ENCODE measurements around the gene EFCAB12.
A peak's percentile ranks its signal among the peaks of the same experiment; 100 is the strongest.

The EFCAB12 gene

DNA sequence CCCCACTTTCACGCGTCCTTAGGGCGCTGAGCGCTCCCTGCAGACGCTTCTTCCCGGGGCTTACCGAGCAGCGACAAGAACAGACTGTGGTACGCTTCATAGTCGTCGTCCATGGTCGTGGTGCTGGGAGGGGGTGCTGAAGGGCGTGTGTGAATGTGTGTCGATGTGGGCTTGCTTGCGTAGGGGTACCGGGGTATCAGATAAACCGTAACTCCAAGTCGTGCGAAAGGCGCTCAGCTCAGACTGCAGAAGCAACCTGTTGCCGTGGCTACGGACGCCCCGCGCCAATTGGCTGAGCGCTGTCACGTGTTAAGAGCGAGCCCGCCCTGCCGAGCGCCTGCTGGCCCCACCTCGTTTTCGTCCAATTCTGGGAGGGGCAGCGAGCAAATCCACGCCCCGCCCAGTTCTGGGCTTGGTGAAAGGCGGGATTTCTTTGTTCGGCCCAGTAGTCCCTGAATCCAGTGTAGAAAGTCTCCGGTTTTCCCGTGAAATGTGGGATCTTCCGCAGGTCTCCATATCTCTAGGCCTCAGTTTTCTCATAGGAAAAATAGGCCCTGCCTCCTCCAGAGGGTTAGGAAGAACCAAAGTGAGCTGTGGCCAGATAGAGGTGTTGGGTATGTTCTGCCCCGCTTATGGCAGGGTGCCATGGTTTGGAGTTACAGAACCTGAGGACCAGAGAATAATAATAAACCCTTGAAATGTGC lies at the start of gene EFCAB12:
TSS of gene EFCAB12 (minus strand) at position 261 of the 704 bp plus-strand sequence. CDS start at position 113, 148 bp downstream.
- Mint-ChIP-seq H3K4me3 (peak within 1 kb of the TSS; percentile 64), H3K27ac (peak within 1 kb of the TSS; percentile 81), H3K27me3 (peaks cover 6% of the 10 kb centered on the region), H3K36me3 (ENCODE audit: low read depth) (peaks cover 26% of the 10 kb centered on the region), H3K9me3 (no peaks in the 10 kb centered on the region), H3K4me1 (peaks cover 48% of the 10 kb centered on the region)
- peak; percentile 90 for ATAC-seq
- peak; percentile 88 for DNase-seq

GRCh38 chr3:129476586-129476985 lies 48.1 kb upstream of the EFCAB12 start:
- peaks cover 2% of the 10 kb centered on the region for H3K36me3 Mint-ChIP-seq (ENCODE audit: low read depth)
- DNase-seq, result no peak
- H3K27me3 Mint-ChIP-seq, result no peaks in the 10 kb centered on the region
- H3K9me3 Mint-ChIP-seq, result no peaks in the 10 kb centered on the region
- ATAC-seq, result no peak
- no peak overlapping the region for H3K27ac Mint-ChIP-seq
- H3K4me3 Mint-ChIP-seq, result no peak overlapping the region
- H3K4me1 Mint-ChIP-seq, result peaks cover 2% of the 10 kb centered on the region

GRCh38 chr3:129475863-129476262 lies 47.4 kb upstream of the EFCAB12 start:
- Mint-ChIP-seq H3K4me3 (no peak overlapping the region), H3K27me3 (no peaks in the 10 kb centered on the region), H3K36me3 (ENCODE audit: low read depth) (peaks cover 2% of the 10 kb centered on the region), H3K9me3 (no peaks in the 10 kb centered on the region), H3K27ac (no peak overlapping the region), H3K4me1 (no peaks in the 10 kb centered on the region)
- ATAC-seq (no peak), DNase-seq (no peak)

- Mint-ChIP-seq H3K27ac (no peak overlapping the region), H3K4me1 (no peaks in the 10 kb centered on the region), H3K27me3 (no peaks in the 10 kb centered on the region), H3K36me3 (ENCODE audit: low read depth) (peaks cover 2% of the 10 kb centered on the region), H3K4me3 (no peak overlapping the region), H3K9me3 (no peaks in the 10 kb centered on the region)
- no peak for DNase-seq
- ATAC-seq, result no peak
Observed at GRCh38 chr3:129474984-129475804, 46.8 kb upstream of the EFCAB12 start.

- Mint-ChIP-seq H3K4me1 (no peaks in the 10 kb centered on the region), H3K9me3 (no peaks in the 10 kb centered on the region), H3K36me3 (ENCODE audit: low read depth) (peaks cover 5% of the 10 kb centered on the region), H3K27ac (no peak overlapping the region), H3K4me3 (no peak overlapping the region), H3K27me3 (no peaks in the 10 kb centered on the region)
- ATAC-seq (no peak), DNase-seq (no peak)
Observed at GRCh38 chr3:129473769-129474152, 45.3 kb upstream of the EFCAB12 start.

- H3K27me3 Mint-ChIP-seq, result no peaks in the 10 kb centered on the region
- H3K4me1 Mint-ChIP-seq, result no peaks in the 10 kb centered on the region
- H3K27ac Mint-ChIP-seq, result no peak overlapping the region
- H3K9me3 Mint-ChIP-seq, result no peaks in the 10 kb centered on the region
- H3K4me3 Mint-ChIP-seq, result no peak overlapping the region
- ATAC-seq (no peak), DNase-seq (no peak)
- H3K36me3 Mint-ChIP-seq (ENCODE audit: low read depth), result peaks cover 5% of the 10 kb centered on the region
Observed at GRCh38 chr3:129473067-129473768, 44.8 kb upstream of the EFCAB12 start.

- Mint-ChIP-seq H3K27ac (no peak overlapping the region), H3K4me1 (no peaks in the 10 kb centered on the region), H3K36me3 (ENCODE audit: low read depth) (peaks cover 5% of the 10 kb centered on the region), H3K27me3 (no peaks in the 10 kb centered on the region), H3K9me3 (no peaks in the 10 kb centered on the region), H3K4me3 (no peak overlapping the region)
- DNase-seq, result no peak
- ATAC-seq, result no peak
Observed at GRCh38 chr3:129470861-129471260, 42.4 kb upstream of the EFCAB12 start.

GRCh38 chr3:129469026-129469425 lies 40.6 kb upstream of the EFCAB12 start:
- H3K4me3 Mint-ChIP-seq, result no peak overlapping the region
- peaks cover 5% of the 10 kb centered on the region for H3K36me3 Mint-ChIP-seq (ENCODE audit: low read depth)
- ATAC-seq (no peak), DNase-seq (no peak)
- H3K27me3 Mint-ChIP-seq, result no peaks in the 10 kb centered on the region
- no peaks in the 10 kb centered on the region for H3K4me1 Mint-ChIP-seq
- no peak overlapping the region for H3K27ac Mint-ChIP-seq
- no peaks in the 10 kb centered on the region for H3K9me3 Mint-ChIP-seq

- no peak overlapping the region for H3K27ac Mint-ChIP-seq
- H3K36me3 Mint-ChIP-seq (ENCODE audit: low read depth), result peaks cover 5% of the 10 kb centered on the region
- no peaks in the 10 kb centered on the region for H3K9me3 Mint-ChIP-seq
- DNase-seq, result no peak
- H3K4me1 Mint-ChIP-seq, result no peaks in the 10 kb centered on the region
- ATAC-seq, result no peak
- no peaks in the 10 kb centered on the region for H3K27me3 Mint-ChIP-seq
- no peak overlapping the region for H3K4me3 Mint-ChIP-seq
Observed at GRCh38 chr3:129467932-129468331, 39.5 kb upstream of the EFCAB12 start.

- peaks cover 2% of the 10 kb centered on the region for H3K36me3 Mint-ChIP-seq (ENCODE audit: low read depth)
- H3K4me1 Mint-ChIP-seq, result peaks cover 2% of the 10 kb centered on the region
- DNase-seq (no peak), ATAC-seq (no peak)
- H3K9me3 Mint-ChIP-seq, result no peaks in the 10 kb centered on the region
- no peaks in the 10 kb centered on the region for H3K27me3 Mint-ChIP-seq
- no peak overlapping the region for H3K4me3 Mint-ChIP-seq
- no peak overlapping the region for H3K27ac Mint-ChIP-seq
Observed at GRCh38 chr3:129463716-129464115, 35.3 kb upstream of the EFCAB12 start.

- no peak for ATAC-seq
- DNase-seq, result no peak
- H3K27ac Mint-ChIP-seq, result no peak overlapping the region
- peaks cover 2% of the 10 kb centered on the region for H3K36me3 Mint-ChIP-seq (ENCODE audit: low read depth)
- no peaks in the 10 kb centered on the region for H3K9me3 Mint-ChIP-seq
- H3K4me1 Mint-ChIP-seq, result peaks cover 2% of the 10 kb centered on the region
- H3K4me3 Mint-ChIP-seq, result no peak overlapping the region
- H3K27me3 Mint-ChIP-seq, result no peaks in the 10 kb centered on the region
Observed at GRCh38 chr3:129463094-129463493, 34.7 kb upstream of the EFCAB12 start.

GRCh38 chr3:129462361-129462968 lies 34.0 kb upstream of the EFCAB12 start:
- Mint-ChIP-seq H3K4me1 (peaks cover 2% of the 10 kb centered on the region), H3K27me3 (no peaks in the 10 kb centered on the region), H3K27ac (no peak overlapping the region), H3K9me3 (no peaks in the 10 kb centered on the region), H3K36me3 (ENCODE audit: low read depth) (peaks cover 2% of the 10 kb centered on the region), H3K4me3 (no peak overlapping the region)
- DNase-seq (no peak), ATAC-seq (no peak)

DNA sequence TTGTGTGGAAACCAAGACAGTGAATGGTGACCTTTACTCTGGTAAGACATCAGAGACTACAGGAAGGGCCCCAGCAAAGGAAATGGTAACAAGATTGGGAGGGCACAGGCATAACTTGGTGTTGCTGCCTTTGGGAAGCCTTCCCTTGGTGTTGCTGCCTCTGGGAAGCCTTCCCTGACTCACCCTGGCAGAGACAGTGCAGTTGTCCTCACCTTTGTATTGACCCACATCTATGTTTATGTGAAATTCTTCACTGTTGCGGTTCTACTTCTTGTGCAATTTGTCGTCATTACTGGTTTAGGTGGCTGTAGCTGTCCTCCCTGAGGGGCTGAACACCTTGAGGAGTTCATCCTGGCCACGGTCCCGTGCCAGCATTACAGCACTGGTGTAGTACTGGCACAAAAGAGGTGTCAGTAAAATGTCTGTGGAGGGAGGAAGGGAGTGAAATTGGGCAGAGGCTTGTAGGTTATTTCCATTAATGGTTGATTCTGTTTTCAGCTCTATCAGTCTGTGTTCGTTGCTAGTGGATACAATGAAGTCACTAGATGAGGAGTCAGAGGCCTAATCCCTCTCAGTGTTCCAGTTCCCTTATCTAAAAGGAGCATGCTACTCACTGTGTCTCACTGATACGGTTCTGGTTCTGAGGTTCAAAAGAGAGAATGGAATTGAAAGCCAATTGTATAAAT lies 33.2 kb upstream of the EFCAB12 start:
- Mint-ChIP-seq H3K9me3 (no peaks in the 10 kb centered on the region), H3K4me1 (peaks cover 2% of the 10 kb centered on the region), H3K36me3 (ENCODE audit: low read depth) (peaks cover 5% of the 10 kb centered on the region), H3K27ac (no peak overlapping the region), H3K4me3 (no peak overlapping the region), H3K27me3 (no peaks in the 10 kb centered on the region)
- ATAC-seq (no peak), DNase-seq (no peak)

DNA sequence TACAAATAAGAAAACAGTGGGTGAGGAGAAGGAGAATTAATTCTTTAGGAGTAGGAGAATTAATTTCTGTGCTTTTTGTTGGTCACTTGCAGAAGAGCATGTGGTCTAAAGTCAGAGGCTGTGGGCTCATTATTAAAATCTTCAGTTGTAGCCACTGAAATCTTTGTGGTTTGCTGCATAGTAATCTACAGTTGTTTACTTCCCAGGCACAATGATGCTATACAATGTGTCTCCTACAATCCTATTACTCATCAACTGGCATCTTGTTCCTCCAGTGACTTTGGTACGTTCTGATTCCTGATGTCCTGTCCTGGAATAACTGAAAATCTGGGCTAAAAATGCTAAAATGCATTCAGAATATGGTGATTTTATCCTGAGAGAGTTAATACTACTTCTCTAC lies 32.6 kb upstream of the EFCAB12 start:
- DNase-seq (no peak), ATAC-seq (no peak)
- Mint-ChIP-seq H3K27me3 (no peaks in the 10 kb centered on the region), H3K4me1 (peaks cover 2% of the 10 kb centered on the region), H3K27ac (no peak overlapping the region), H3K9me3 (no peaks in the 10 kb centered on the region), H3K36me3 (ENCODE audit: low read depth) (peaks cover 5% of the 10 kb centered on the region), H3K4me3 (no peak overlapping the region)
